ENCODE measurements around the gene RALGAPB. TPM values are rescaled to one million over a fixed set of nuclear protein-coding genes. Genes with fewer than 3 reads are reported as not detected.

Gene RALGAPB
- total and polyA plus RNA-seq, 2 of the 13 experiments (the other 11 are each of a cell fraction or from before 2014, with no cell fraction given) = 17.6 to 30.6 TPM

DNA sequence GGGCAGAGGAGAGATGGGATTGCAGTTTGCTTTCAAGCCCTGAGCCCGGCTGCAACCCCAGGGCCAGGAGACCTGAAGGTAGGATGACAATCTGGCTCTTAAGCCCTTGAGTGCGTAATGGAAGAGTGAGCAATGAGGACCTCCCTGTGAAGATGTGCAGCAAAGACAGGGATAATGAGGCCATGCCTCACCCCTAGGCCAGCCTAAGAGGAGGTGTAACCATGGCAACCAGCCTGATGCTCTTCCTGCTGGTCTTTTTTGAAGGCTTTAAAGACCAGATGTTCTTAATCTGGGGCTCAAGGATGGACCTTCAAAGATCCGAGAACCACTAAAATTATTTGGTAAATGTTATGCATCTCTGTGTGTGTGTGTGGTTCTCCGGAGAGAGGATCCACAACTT lies 137.2 kb downstream of the RALGAPB start:
- FAIRE-seq = no peak
- WGBS (ENCODE audit: low lambda C conversion rate) = 62% methylated on average over 4 of the region's 4 CpGs
- H3K4me1 ChIP-seq (ENCODE audit: insufficient read depth, low read length) = peaks cover 28% of the 10 kb centered on the region
- H4K20me1 ChIP-seq (ENCODE audit: insufficient read depth, low read length) = no peaks in the 10 kb centered on the region
- H2AFZ ChIP-seq (ENCODE audit: low read length) = no peak overlapping the region
- TF ChIP-seq GZF1 (CRISPR knock-in tag; IDR thresholded peaks at IDR 0.05) (no peak), RFX1 (IDR thresholded peaks at IDR 0.05) (peak; percentile 66; the same call in 1 of the 2 replicates)
- no TSS peak for BruUV-seq (replicated peaks)
- H3K27me3 ChIP-seq (ENCODE audit: control insufficient read depth in 1 of 2, insufficient read depth in 2 of 2, low read length in 2 of 2) = peaks cover 2 to 17% of the 10 kb centered on the region in 2 experiments; a peak in 3 of 5 replicates
- H3K4me2 ChIP-seq (ENCODE audit: low read depth, low read length) = no peak overlapping the region
- CTCF ChIA-PET (ENCODE audit: low intra/inter-chr PET ratio, low total read pairs) = no interaction called here
- no peak overlapping the region for H3K4me3 ChIP-seq (replicated peaks in 1 of 3; ENCODE audit: insufficient read depth in 1 of 3, low read depth in 2 of 3, low read length in 3 of 3)
- H3K79me2 ChIP-seq (ENCODE audit: insufficient read depth, low read length) = no peaks in the 10 kb centered on the region
- H3K36me3 ChIP-seq (replicated peaks in 1 of 2; ENCODE audit: control insufficient read depth in 1 of 2, insufficient read depth in 2 of 2, low read length in 2 of 2) = no peaks in the 10 kb centered on the region
- no peaks in the 10 kb centered on the region for H3K9me3 ChIP-seq (ENCODE audit: low read length)
- DNase-seq (ENCODE audit: low spot score) = no peak
- intact Hi-C loops (cut with micrococcal nuclease; ENCODE audit: unreplicated experiment) (no loop called here), in situ Hi-C loops (cut with HindIII; ENCODE audit: extremely low pct_ligation_motif_present, low pct_unique_long_range_greater_than_20kb) (no loop called here)
- no peak overlapping the region for H3K9ac ChIP-seq (ENCODE audit: insufficient read depth, low read depth, low read length)
- H3K27ac ChIP-seq (ENCODE audit: extremely low read length, insufficient read depth, low read length) = no peak overlapping the region
- no peak for ATAC-seq
- POLR2A ChIA-PET = no interaction called here

DNA sequence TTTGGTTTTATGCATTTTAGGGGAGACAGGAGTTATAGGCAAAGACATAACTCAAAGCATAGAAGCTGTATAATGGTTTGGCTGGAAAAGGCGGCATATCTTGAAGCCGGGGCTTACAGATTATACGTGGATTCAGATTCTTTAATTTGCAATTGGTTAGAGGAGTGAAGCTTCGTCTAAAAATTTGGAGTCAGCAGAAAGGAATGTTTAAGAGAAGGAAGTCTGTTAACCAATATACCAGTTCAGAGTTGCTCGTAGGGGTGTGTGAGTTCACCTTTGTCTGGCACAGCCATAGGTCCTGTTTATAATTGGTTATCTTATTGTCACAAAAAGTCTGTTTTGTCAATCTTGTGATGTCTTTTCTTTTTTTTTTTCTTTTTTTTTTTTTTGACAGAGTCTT lies 137.9 kb downstream of the RALGAPB start:
- intact Hi-C loops (cut with micrococcal nuclease; ENCODE audit: unreplicated experiment) (no loop called here), in situ Hi-C loops (cut with HindIII; ENCODE audit: extremely low pct_ligation_motif_present, low pct_unique_long_range_greater_than_20kb) (no loop called here)
- DNase-seq (ENCODE audit: low spot score) (no peak), FAIRE-seq (no peak), ATAC-seq (no peak)
- no peaks in the 10 kb centered on the region for H3K36me3 ChIP-seq (replicated peaks in 1 of 2; ENCODE audit: control insufficient read depth in 1 of 2, insufficient read depth in 2 of 2, low read length in 2 of 2)
- no peaks in the 10 kb centered on the region for H3K79me2 ChIP-seq (ENCODE audit: insufficient read depth, low read length)
- CTCF ChIA-PET (ENCODE audit: low intra/inter-chr PET ratio, low total read pairs) = no interaction called here
- H3K27ac ChIP-seq (ENCODE audit: extremely low read length, insufficient read depth, low read length) = no peak overlapping the region
- H4K20me1 ChIP-seq (ENCODE audit: insufficient read depth, low read length) = no peaks in the 10 kb centered on the region
- H3K4me1 ChIP-seq (ENCODE audit: insufficient read depth, low read length) = peaks cover 21% of the 10 kb centered on the region
- H3K4me3 ChIP-seq (replicated peaks in 1 of 3; ENCODE audit: insufficient read depth in 1 of 3, low read depth in 2 of 3, low read length in 3 of 3) = no peak overlapping the region
- no peak overlapping the region for H3K9ac ChIP-seq (ENCODE audit: insufficient read depth, low read depth, low read length)
- TF ChIP-seq WIZ (CRISPR knock-in tag; IDR thresholded peaks at IDR 0.05) (no peak), MAFF (IDR thresholded peaks at IDR 0.05; ENCODE audit: low read depth, low read length) (peak; percentile 37; the same call in 1 of the 2 replicates), MAFK (conservative IDR thresholded peaks at IDR 0.05 in 1 of 2, IDR thresholded peaks at IDR 0.05 in 1 of 2; ENCODE audit: low read length in 2 of 2) (peak; percentile 60 to 67)
- H3K9me3 ChIP-seq (ENCODE audit: low read length) = no peaks in the 10 kb centered on the region
- BruUV-seq (replicated peaks) = no TSS peak
- no peak overlapping the region for H3K4me2 ChIP-seq (ENCODE audit: low read depth, low read length)
- WGBS (ENCODE audit: low lambda C conversion rate) = 55% methylated on average over 5 of the region's 5 CpGs
- H3K27me3 ChIP-seq (ENCODE audit: control insufficient read depth in 1 of 2, insufficient read depth in 2 of 2, low read length in 2 of 2) = peaks cover 2 to 23% of the 10 kb centered on the region in 2 experiments; a peak in 3 of 5 replicates
- POLR2A ChIA-PET = no interaction called here
- H2AFZ ChIP-seq (ENCODE audit: low read length) = no peak overlapping the region
